ENCODE results near the gene P2RX3. TPM values are rescaled to one million over a fixed set of nuclear protein-coding genes. Genes with fewer than 3 reads are reported as not detected.

Gene P2RX3
- total and polyA plus RNA-seq, 10 of the 15 experiments (the other 5 are each of a cell fraction or from before 2014, with no cell fraction given): 0.05 to 0.12 TPM; not detected in 8

DNA sequence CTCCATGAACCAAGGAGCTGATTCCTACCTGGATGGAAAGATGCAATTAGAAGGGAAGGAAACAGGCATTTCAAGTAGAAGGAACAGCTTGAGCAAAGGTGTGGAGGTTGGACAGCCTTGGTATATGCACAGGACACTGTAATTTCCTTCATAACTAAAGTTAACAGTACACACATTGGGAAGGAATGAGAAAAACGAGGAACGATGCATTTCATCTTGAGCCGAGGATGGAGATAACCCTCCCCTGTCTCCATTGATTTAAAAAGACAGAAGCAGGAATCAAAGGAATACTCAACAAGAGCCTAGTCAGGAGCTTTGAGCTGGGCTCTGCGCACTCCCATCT is 54.6 kb downstream of the P2RX3 start:
- TF ChIP-seq PML (IDR thresholded peaks at IDR 0.05; ENCODE audit: low read length) (no peak), BCL11A (IDR thresholded peaks at IDR 0.05; ENCODE audit: low read depth, low read length) (no peak), IKZF2 (IDR thresholded peaks at IDR 0.05) (no peak), SP1 (IDR thresholded peaks at IDR 0.05; ENCODE audit: low read depth, low read length) (no peak), ZZZ3 (IDR thresholded peaks at IDR 0.05; ENCODE audit: control insufficient read depth, insufficient read length, low read depth) (no peak), NR2C2 (IDR thresholded peaks at IDR 0.05; ENCODE audit: borderline replicate concordance, control insufficient read depth, insufficient read length, low read depth) (no peak), IRF4 (IDR thresholded peaks at IDR 0.05; ENCODE audit: low read depth, low read length) (no peak)
- TF ChIP-seq, protein P1, sequence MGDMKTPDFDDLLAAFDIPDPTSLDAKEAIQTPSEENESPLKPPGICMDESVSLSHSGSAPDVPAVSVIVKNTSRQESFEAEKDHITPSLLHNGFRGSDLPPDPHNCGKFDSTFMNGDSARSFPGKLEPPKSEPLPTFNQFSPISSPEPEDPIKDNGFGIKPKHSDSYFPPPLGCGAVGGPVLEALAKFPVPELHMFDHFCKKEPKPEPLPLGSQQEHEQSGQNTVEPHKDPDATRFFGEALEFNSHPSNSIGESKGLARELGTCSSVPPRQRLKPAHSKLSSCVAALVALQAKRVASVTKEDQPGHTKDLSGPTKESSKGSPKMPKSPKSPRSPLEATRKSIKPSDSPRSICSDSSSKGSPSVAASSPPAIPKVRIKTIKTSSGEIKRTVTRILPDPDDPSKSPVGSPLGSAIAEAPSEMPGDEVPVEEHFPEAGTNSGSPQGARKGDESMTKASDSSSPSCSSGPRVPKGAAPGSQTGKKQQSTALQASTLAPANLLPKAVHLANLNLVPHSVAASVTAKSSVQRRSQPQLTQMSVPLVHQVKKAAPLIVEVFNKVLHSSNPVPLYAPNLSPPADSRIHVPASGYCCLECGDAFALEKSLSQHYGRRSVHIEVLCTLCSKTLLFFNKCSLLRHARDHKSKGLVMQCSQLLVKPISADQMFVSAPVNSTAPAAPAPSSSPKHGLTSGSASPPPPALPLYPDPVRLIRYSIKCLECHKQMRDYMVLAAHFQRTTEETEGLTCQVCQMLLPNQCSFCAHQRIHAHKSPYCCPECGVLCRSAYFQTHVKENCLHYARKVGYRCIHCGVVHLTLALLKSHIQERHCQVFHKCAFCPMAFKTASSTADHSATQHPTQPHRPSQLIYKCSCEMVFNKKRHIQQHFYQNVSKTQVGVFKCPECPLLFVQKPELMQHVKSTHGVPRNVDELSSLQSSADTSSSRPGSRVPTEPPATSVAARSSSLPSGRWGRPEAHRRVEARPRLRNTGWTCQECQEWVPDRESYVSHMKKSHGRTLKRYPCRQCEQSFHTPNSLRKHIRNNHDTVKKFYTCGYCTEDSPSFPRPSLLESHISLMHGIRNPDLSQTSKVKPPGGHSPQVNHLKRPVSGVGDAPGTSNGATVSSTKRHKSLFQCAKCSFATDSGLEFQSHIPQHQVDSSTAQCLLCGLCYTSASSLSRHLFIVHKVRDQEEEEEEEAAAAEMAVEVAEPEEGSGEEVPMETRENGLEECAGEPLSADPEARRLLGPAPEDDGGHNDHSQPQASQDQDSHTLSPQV (IDR thresholded peaks at IDR 0.05): no peak
- no peak for FAIRE-seq
- 47% methylated on average over 4 of the region's 4 CpGs for WGBS (ENCODE audit: insufficient coverage, insufficient replicate concordance, low lambda C conversion rate, missing lambda C conversion rate)
- Histone ChIP-seq H2AFZ (ENCODE audit: control insufficient read depth, low read depth, low read length) (no peak overlapping the region), H3K79me2 (ENCODE audit: control insufficient read depth, insufficient read depth, low read length) (no peaks in the 10 kb centered on the region), H3K4me2 (ENCODE audit: control insufficient read depth, insufficient read depth) (no peak overlapping the region), H3K27me3 (replicated peaks in 1 of 2; ENCODE audit: control insufficient read depth in 2 of 2, insufficient read depth in 2 of 2, low read length in 1 of 2) (no peaks in the 10 kb centered on the region), H3K4me3 (no peak overlapping the region), H3K27ac (ENCODE audit: control insufficient read depth, insufficient read depth) (no peak overlapping the region), H4K20me1 (ENCODE audit: control insufficient read depth, insufficient read depth) (no peaks in the 10 kb centered on the region), H3K4me1 (ENCODE audit: control insufficient read depth, insufficient read depth, low read length) (no peaks in the 10 kb centered on the region), H3K9ac (ENCODE audit: control insufficient read depth, insufficient read depth, low read length) (no peak overlapping the region), H3K9me3 (replicated peaks; ENCODE audit: control insufficient read depth, insufficient read depth, low read length) (no peaks in the 10 kb centered on the region), H3K36me3 (ENCODE audit: control insufficient read depth in 2 of 2, insufficient read depth in 2 of 2, low read length in 1 of 2) (no peaks in the 10 kb centered on the region)
- RAD21 ChIA-PET (ENCODE audit: unreplicated experiment): no interaction called here
- intact Hi-C loops (cut with micrococcal nuclease; ENCODE audit: unreplicated experiment): no loop called here
- DNase-seq (ENCODE audit: low read depth, low spot score): no peak
- SMC1A ChIA-PET (ENCODE audit: uncharacterized antibody, unreplicated experiment): interaction anchor here (1.3 to 1.6 kb wide), 2 partner anchors 23 to 26 kb away, joined by 3 to 4 read pairs; no protein-coding TSS in a partner anchor
- CTCF ChIA-PET: interaction anchor here (1.1 kb wide), 1 partner anchor 134 kb away, joined by 3 read pairs; no protein-coding TSS in a partner anchor
- BruUV-seq (replicated peaks): no TSS peak
- no peak for ATAC-seq
- in situ Hi-C loops (cut with MboI): no loop called here
- POLR2A ChIA-PET: no interaction called here
